Neuronal stem cell (in vitro differentiated cells): Measurements from ENCODE around the gene TLX1.

Experiments used
- DNase-seq: peaks from one replicate; pipeline ENCODE4 v3.0.0-alpha.2; 2013; ENCODE audit warnings: low spot score
- H2AFZ ChIP-seq: one replicate; pipeline ENCODE4 v1.6.1; 2013; ENCODE audit warnings: mild to moderate bottlenecking, low read length, inconsistent platforms
- H2AK5ac ChIP-seq: 2 replicates; pipeline ENCODE4 v1.6.1; 2013; ENCODE audit warnings: low read depth, mild to moderate bottlenecking, inconsistent platforms, low read length, moderate library complexity, mixed read lengths
- H2BK120ac ChIP-seq: 2 replicates; pipeline ENCODE4 v1.6.1; 2013; ENCODE audit warnings: low read depth, mild to moderate bottlenecking, inconsistent platforms, low read length, moderate library complexity, mixed read lengths
- H2BK12ac ChIP-seq: one replicate; pipeline ENCODE4 v1.6.1; 2013; ENCODE audit warnings: low read length, inconsistent platforms
- H2BK15ac ChIP-seq: 2 replicates; pipeline ENCODE4 v1.6.1; 2013; ENCODE audit warnings: mild to moderate bottlenecking, low read length, inconsistent platforms, mixed read lengths
- H2BK5ac ChIP-seq: one replicate; pipeline ENCODE4 v1.6.1; 2013; ENCODE audit warnings: inconsistent platforms, mild to moderate bottlenecking, low read length, moderate library complexity
- H3K14ac ChIP-seq: one replicate; pipeline ENCODE4 v1.6.1; 2013; ENCODE audit warnings: low read length, inconsistent platforms
- H3K18ac ChIP-seq: 2 replicates; pipeline ENCODE4 v1.6.1; 2013; ENCODE audit warnings: low read length, inconsistent platforms
- H3K23ac ChIP-seq: 2 replicates; pipeline ENCODE4 v1.6.1; 2013; ENCODE audit warnings: low read depth, mild to moderate bottlenecking, mixed read lengths, low read length, inconsistent platforms; ENCODE audit not compliant: poor library complexity
- H3K27ac ChIP-seq: replicated peaks from 3 replicates; pipeline ENCODE4 v1.5.1; 2013; ENCODE audit warnings: low read length, inconsistent platforms
- H3K27me3 ChIP-seq, 3 experiments: 2 replicates each; pipeline ENCODE4 v1.6.1; 2013; ENCODE audit warnings: low read length in 3 of 3, mild to moderate bottlenecking in 2 of 3, inconsistent platforms in 1 of 3, low read depth in 1 of 3, mixed read lengths in 1 of 3, moderate library complexity in 1 of 3; ENCODE audit not compliant: control insufficient read depth in 3 of 3, insufficient read depth in 3 of 3
- H3K36me3 ChIP-seq, 2 donors: replicated peaks in 1 of 2; 2 replicates each; pipeline ENCODE4 v1.6.1; 2013; ENCODE audit warnings: low read length in 2 of 2; ENCODE audit not compliant: control insufficient read depth in 2 of 2, insufficient read depth in 2 of 2
- H3K4ac ChIP-seq: 2 replicates; pipeline ENCODE4 v1.6.1; 2013; ENCODE audit warnings: inconsistent platforms, mild to moderate bottlenecking, low read length, moderate library complexity
- H3K4me1 ChIP-seq, 2 donors: 1 replicate in 1 of 2; 2 replicates in 1 of 2; pipeline ENCODE4 v1.6.1; 2013; ENCODE audit warnings: low read length in 2 of 2, low read depth in 1 of 2; ENCODE audit not compliant: control insufficient read depth in 2 of 2, insufficient read depth in 1 of 2
- H3K4me2 ChIP-seq: one replicate; pipeline ENCODE4 v1.6.1; 2013; ENCODE audit warnings: mild to moderate bottlenecking, low read length, inconsistent platforms; ENCODE audit not compliant: insufficient read depth, poor library complexity, severe bottlenecking
- H3K4me3 ChIP-seq, 2 donors: 2 replicates each; pipeline ENCODE4 v1.5.1; 2013; ENCODE audit warnings: low read length in 2 of 2, mild to moderate bottlenecking in 2 of 2, inconsistent platforms in 1 of 2, moderate library complexity in 1 of 2
- H3K79me1 ChIP-seq: one replicate; pipeline ENCODE4 v1.6.1; 2013; ENCODE audit warnings: low read depth, mild to moderate bottlenecking, inconsistent platforms, low read length, moderate library complexity
- H3K9ac ChIP-seq: one replicate; pipeline ENCODE4 v1.6.1; 2013; ENCODE audit warnings: mild to moderate bottlenecking, low read depth, low read length, inconsistent platforms; ENCODE audit not compliant: poor library complexity
- H3K9me3 ChIP-seq, 2 donors: replicated peaks in 1 of 2; 2 replicates each; pipeline versions ENCODE3 to v1.6.1; 2013; ENCODE audit warnings: low read length in 2 of 2, mild to moderate bottlenecking in 2 of 2, inconsistent platforms in 1 of 2, low read depth in 1 of 2, mixed read lengths in 1 of 2, moderate library complexity in 1 of 2; ENCODE audit not compliant: control insufficient read depth in 2 of 2, insufficient read depth in 1 of 2
- H4K8ac ChIP-seq: one replicate; pipeline ENCODE4 v1.6.1; 2013; ENCODE audit warnings: low read depth, mild to moderate bottlenecking, inconsistent platforms, low read length, moderate library complexity
- H4K91ac ChIP-seq: one replicate; pipeline ENCODE4 v1.6.1; 2013; ENCODE audit warnings: low read length, low read depth, mild to moderate bottlenecking, inconsistent platforms; ENCODE audit not compliant: poor library complexity
- WGBS, 2 donors: extraction: QIAGEN DNeasy Blood & Tissue Kit; methylation state at CpG; one replicate each; pipeline ENCODE4 v1.1.7; 2013; ENCODE audit warnings: missing lambda C conversion rate in 2 of 2, mixed read lengths in 1 of 2; ENCODE audit not compliant: insufficient read length in 2 of 2, insufficient replicate concordance in 1 of 2; ENCODE audit errors: extremely low coverage in 2 of 2; 5-methylcytosine and 5-hydroxymethylcytosine counted together

TLX1 gene

DNA sequence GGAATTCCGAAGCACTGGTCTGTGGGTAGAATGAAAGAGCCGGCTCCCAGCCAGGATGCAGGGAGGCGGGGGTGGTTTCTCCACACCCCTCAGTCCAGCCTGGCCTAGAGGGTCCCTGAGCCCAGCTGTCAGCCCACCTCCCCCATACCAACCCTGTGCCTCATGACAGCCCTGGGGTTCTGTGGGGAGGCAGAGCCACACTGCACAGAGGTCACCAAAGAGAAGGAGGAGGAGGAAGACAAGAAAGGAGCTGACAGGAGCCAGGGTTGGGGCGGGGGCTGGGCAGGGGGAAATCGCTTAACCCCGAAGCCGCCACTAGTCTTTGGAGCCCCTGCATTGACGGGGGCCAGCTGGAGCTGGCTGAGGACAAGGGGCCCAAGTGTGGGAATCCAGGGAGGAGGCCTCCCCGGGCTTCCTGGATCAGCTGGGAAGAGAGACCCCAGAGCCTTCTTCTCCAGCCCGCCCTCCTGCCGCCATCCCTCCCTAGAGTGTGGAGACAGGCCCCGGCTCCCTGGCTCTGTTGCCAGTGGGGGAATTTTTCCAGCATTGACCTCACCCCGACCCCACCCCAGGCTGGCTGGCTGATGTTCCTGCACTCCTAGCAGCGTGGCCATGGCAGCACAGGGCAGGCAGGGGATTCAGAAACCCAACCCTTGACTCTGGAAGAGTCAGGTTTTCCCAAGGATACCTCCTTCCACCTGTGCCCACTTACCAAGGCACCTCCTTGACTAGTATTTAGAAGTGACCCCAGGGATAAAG is 36.8 kb upstream of the TLX1 start:
- Histone ChIP-seq H2AK5ac (no peak overlapping the region), H3K27ac (no peak overlapping the region), H3K79me1 (no peaks in the 10 kb centered on the region), H3K36me3 (no peaks in the 10 kb centered on the region), H3K4ac (no peak overlapping the region), H3K23ac (no peak overlapping the region), H3K9me3 (no peaks in the 10 kb centered on the region), H3K4me2 (no peak overlapping the region), H2BK15ac (no peak overlapping the region), H3K4me1 (peaks cover 0 to 9% of the 10 kb centered on the region in 2 donors), H3K4me3 (no peak overlapping the region), H4K91ac (no peak overlapping the region), H3K18ac (peak overlapping the region; percentile 23), H2AFZ (no peak overlapping the region), H2BK5ac (no peak overlapping the region), H4K8ac (no peak overlapping the region), H2BK120ac (no peak overlapping the region), H3K14ac (no peak overlapping the region), H3K9ac (peak overlapping the region; percentile 2), H2BK12ac (no peak overlapping the region), H3K27me3 (peaks cover 0 to 81% (median 7%) of the 10 kb centered on the region in 3 experiments)
- WGBS, 2 donors: no CpG with 5 or more reads among the region's 14 CpGs
- DNase-seq: no peak

- Histone ChIP-seq H3K79me1 (no peaks in the 10 kb centered on the region), H3K4me2 (no peak overlapping the region), H2BK120ac (no peak overlapping the region), H3K27ac (no peak overlapping the region), H2AK5ac (no peak overlapping the region), H4K8ac (no peak overlapping the region), H3K27me3 (peaks cover 0 to 81% (median 13%) of the 10 kb centered on the region in 3 experiments), H2BK5ac (no peak overlapping the region), H3K18ac (no peak overlapping the region), H3K4ac (no peak overlapping the region), H3K4me1 (peaks cover 0 to 9% of the 10 kb centered on the region in 2 donors), H2AFZ (no peak overlapping the region), H3K36me3 (no peaks in the 10 kb centered on the region), H3K14ac (no peak overlapping the region), H4K91ac (no peak overlapping the region), H3K9ac (no peak overlapping the region), H3K9me3 (no peaks in the 10 kb centered on the region), H2BK15ac (no peak overlapping the region), H3K4me3 (no peak overlapping the region), H3K23ac (no peak overlapping the region), H2BK12ac (no peak overlapping the region)
- DNase-seq: no peak
- WGBS, 2 donors: no CpG with 5 or more reads among the region's 6 CpGs
Measured at GRCh38 chr10:101095004-101095403, 36.1 kb upstream of the TLX1 start.

DNA sequence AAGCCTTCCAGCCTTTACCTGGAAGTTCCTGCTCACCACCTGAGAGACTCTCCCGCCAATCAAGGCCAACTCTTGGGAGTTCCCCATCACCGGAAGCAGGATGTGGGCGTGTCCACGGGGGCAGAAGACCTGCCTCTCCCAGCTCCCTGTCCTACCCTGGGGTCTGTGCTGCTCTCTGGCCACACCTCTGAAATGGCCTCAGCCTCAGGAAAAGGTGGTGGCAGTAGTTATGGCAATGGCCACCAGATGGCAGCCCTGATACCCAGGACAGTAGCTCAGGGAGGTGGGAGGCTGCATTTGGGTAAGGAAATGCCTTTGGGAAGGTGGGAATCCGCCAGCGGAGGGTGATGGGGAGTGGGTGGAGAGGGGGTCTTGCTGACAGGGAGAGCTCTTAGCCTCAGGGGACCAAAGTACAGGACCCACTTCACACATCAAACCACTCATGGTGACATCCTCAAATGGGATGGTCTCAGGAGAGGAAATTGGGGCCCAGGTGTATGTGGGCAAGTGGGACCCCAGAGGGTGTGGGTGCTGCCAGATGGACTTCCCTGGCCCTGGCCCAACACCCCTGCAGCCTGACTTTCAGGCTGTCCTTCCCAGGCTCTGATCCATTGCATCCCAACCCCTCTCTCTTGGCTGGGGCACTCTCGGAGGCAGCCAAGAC is 35.4 kb upstream of the TLX1 start:
- Histone ChIP-seq H3K79me1 (no peaks in the 10 kb centered on the region), H2BK120ac (no peak overlapping the region), H2BK15ac (no peak overlapping the region), H3K9ac (no peak overlapping the region), H2AFZ (no peak overlapping the region), H3K4me3 (no peak overlapping the region), H3K9me3 (no peaks in the 10 kb centered on the region), H3K27me3 (peaks cover 0 to 81% (median 15%) of the 10 kb centered on the region in 3 experiments), H3K4ac (no peak overlapping the region), H3K23ac (no peak overlapping the region), H2BK5ac (no peak overlapping the region), H2BK12ac (no peak overlapping the region), H2AK5ac (no peak overlapping the region), H3K18ac (no peak overlapping the region), H4K8ac (no peak overlapping the region), H3K27ac (no peak overlapping the region), H3K36me3 (no peaks in the 10 kb centered on the region), H4K91ac (no peak overlapping the region), H3K4me2 (no peak overlapping the region), H3K4me1 (peaks cover 0 to 9% of the 10 kb centered on the region in 2 donors), H3K14ac (no peak overlapping the region)
- DNase-seq: peak; percentile 63
- whole genome bisulfite sequencing, 2 donors: no CpG with 5 or more reads among the region's 7 CpGs

DNA sequence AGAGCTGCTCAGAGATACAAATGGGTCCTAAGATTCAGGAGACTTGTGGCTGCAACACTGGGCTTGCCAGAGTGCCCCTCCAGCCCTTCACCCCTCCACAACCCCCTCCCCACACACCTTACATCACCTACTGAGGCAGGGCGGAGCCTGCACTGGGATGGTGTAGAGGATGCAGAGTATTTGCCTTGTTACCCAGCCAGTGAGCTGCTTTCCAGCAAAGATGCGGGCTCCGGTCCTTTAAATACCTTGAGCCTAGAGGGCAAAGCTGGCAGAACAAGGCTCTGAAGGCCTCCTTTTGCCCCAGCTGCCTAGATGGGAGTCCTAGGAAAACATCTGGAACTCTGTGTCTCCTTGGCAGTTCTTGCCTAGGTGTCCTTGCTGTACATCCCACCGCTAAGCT is 34.7 kb upstream of the TLX1 start:
- WGBS, 2 donors: no CpG with 5 or more reads among the region's 4 CpGs
- no peak overlapping the region for H4K91ac ChIP-seq
- no peak overlapping the region for H3K4ac ChIP-seq
- H3K79me1 ChIP-seq: no peaks in the 10 kb centered on the region
- H2AFZ ChIP-seq: no peak overlapping the region
- no peak overlapping the region for H2BK120ac ChIP-seq
- H3K14ac ChIP-seq: no peak overlapping the region
- H3K4me3 ChIP-seq: no peak overlapping the region
- no peak overlapping the region for H3K9ac ChIP-seq
- no peak overlapping the region for H4K8ac ChIP-seq
- H3K27me3 ChIP-seq: peaks cover 0 to 80% (median 14%) of the 10 kb centered on the region in 3 experiments
- H3K27ac ChIP-seq: no peak overlapping the region
- no peak overlapping the region for H3K18ac ChIP-seq
- DNase-seq: no peak
- H2BK12ac ChIP-seq: no peak overlapping the region
- no peaks in the 10 kb centered on the region for H3K9me3 ChIP-seq
- H3K4me2 ChIP-seq: no peak overlapping the region
- H3K23ac ChIP-seq: no peak overlapping the region
- H3K36me3 ChIP-seq: no peaks in the 10 kb centered on the region
- H3K4me1 ChIP-seq: peaks cover 0 to 9% of the 10 kb centered on the region in 2 donors
- H2BK15ac ChIP-seq: no peak overlapping the region
- H2BK5ac ChIP-seq: no peak overlapping the region
- peak overlapping the region; percentile 35 for H2AK5ac ChIP-seq
